GM12874 (cell line): ENCODE data around the gene PYGO2.

ENCODE experiments used
- CTCF ChIP-seq: IDR thresholded peaks from 2 replicates; pipeline ENCODE4 v1.5.1; 2011; ENCODE audit warnings: low read depth, mild to moderate bottlenecking, control low read depth, low read length, moderate library complexity; ENCODE audit not compliant: insufficient read depth

Gene PYGO2

DNA sequence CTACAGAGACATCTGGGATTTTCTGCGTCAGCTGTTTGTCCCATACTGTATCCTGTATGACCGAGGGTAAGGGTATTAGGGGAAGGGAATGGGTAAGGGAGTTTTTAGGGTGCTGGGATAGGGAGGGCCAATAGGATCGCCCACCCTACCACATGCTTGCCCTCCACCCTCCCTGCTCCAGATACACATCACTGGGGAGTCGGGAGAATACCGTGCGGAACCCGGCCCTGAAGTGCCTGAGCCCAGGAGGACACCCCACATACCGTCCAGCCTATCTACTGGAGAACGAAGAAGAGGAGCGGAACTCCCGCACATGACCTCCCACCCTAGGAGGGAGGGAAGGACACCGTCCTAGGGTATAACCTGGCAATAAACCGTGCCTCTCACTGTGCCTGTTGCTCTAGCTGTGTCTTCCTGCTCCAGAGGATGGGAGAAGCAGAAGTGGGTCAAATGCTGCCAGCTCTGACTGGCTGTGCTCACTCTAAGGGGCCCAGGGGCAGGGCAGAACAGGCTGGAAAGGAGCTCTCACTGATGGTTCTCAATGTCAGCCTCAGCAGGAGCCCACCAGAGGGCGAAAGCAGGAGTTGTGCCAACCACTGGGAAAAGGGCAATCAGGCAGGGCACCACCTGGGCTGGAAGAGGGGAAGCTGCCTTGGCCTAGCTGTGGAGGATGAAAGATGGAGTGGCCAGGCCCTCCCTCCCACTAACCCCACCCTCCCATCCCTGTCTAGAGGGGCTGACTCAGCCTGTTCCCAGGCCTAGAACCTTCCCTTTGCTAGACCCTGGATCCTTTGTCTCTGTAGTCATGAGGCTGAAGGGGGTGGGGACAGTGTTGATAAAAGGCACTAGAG is 31.4 kb upstream of the PYGO2 start:
- TF ChIP-seq CTCF = 0 out of 2 replicates have a peak, but pooled peaks have one; percentile 15

DNA sequence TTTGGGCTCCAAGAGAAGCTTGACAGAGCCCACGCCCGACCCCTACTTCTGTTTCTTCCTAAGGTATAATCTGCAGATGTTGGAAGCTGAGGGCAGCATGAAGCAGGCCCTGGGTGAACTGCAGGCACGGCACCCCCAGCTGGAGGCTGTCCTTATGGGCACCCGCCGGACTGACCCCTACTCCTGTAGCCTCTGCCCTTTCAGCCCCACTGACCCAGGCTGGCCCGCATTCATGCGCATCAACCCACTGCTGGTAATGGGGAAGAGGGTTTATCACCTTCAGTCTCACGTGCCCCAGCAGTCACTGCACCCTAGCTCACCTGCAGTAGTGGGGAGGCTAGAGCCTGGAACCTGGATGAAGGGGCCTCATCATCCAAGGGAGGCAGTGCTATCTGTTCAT is 28.7 kb upstream of the PYGO2 start:
- no peak for TF ChIP-seq CTCF

- no peak for TF ChIP-seq CTCF
Observed at GRCh38 chr1:154989195-154989860, 27.7 kb upstream of the PYGO2 start.

- no peak for TF ChIP-seq CTCF
Observed at GRCh38 chr1:154988058-154988954, 26.7 kb upstream of the PYGO2 start.

DNA sequence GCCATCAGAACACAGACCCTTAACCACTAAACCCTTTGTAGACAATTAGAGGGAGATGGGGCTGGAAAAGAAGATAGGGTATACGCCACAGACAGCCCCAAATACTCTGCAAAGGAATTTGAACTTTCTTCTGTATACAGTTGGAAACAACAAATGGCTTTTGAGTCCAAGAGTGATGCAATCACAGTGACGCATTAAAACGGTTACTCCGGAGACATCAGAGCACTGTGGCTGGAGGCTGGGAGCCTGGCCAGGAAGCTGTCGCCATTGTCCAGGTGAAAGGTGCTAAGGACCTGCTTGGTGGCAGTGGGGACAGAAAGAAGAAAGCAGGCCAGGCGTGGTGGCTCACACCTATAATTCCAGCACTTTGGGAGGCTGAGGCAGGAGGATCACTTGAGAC is 25.7 kb upstream of the PYGO2 start:
- TF ChIP-seq CTCF = no peak

DNA sequence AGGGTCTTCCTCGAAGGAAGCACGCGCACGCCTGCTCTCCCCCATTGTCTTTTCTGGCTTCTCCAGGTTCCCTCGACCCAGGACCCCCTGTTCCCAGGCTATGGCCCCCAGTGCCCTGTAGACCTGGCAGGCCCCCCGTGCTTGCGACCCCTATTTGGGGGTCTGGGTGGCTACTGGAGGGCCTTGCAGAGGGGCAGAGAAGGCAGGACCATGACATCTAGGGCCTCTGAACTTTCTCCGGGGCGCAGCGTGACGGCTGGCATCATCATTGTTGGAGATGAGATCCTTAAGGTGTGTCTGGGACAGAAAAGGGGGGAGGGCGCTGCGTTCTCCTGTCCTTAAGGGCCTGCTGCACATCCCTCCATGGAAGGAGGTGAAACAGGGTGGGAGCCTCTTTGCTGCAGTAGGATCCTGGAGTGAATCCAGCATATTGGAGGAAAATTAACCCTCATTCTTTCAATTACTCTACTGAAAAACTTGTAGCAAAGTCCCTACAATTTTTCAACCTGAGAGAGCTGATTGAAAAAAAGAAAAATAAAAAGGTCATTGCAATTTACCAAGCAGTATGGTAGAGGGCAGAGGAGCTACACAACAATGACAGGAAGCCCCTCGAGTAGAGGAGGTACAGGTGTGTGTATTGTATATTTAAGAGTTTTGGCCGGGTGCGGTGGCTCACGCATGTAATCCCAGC is 22.3 kb upstream of the PYGO2 start:
- TF ChIP-seq CTCF = no peak
